NCI-H2227 (cell line): Measurements from ENCODE around the gene SRSF7.
"Not testable (repeated sequence)": the region's sequence is repeated elsewhere in the genome, so short reads cannot be mapped to it uniquely, and the experiment has no call there.

Experiments used
- DNase-seq: peaks from one replicate; lab custom pipeline; 2025; ENCODE audit not compliant: unreplicated experiment; lab: John Stamatoyannopoulos, UW

SRSF7 gene

DNA sequence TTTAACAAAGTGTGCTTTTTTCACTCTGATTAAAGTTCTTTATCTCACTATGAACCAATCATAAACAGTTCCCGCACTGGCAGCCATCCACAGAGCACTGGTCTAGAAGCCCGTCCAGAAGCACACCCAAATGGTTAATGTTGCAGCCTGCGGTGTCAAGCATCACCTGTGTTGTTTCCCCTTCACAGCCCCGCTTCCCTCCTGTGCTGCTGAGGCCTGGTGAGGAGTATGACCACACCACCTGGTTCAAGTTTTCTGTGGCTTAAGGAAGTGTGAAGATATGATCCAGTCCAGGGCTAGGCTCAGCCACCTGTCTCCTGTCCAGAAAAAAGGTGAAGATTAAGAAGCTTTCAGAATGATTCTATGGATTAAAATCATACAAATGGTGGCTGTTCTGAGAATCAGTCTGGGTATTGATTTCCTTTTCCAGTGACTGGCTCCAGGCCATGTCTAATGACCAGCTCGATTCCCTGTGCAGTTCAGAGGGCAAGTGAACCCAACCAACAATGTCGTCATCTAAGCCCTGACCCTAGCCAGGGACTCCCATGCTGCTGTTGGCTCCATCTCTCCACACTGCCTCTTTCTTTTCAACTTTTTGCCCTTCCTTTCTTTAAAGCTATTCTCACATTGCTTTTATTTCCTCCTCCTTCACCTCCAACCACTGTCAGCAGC, 17.7 kb downstream of the SRSF7 start:
- DNase-seq = no peak

DNA sequence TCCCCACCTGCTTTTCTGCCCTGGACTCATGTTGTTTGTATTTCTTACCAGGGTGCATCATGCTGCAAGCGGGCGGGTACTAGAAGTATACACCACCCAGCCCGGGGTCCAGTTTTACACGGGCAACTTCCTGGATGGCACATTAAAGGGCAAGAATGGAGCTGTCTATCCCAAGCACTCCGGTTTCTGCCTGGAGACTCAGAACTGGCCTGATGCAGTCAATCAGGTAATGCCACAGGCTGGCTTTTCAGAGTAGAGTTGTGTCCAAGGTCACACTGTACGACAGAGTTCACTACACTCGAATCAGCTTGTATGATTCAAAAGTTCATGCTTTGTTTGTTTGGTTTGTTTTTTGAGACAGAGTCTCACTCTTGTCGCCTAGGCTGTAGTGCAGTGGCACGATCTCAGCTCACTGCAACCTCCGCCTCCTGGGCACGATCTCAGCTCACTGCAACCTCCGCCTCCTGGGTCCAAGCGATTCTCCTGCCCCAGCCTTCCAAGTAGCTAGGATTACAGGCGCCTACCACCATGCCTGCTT, 19.4 kb downstream of the SRSF7 start:
- DNase-seq = no peak

DNA sequence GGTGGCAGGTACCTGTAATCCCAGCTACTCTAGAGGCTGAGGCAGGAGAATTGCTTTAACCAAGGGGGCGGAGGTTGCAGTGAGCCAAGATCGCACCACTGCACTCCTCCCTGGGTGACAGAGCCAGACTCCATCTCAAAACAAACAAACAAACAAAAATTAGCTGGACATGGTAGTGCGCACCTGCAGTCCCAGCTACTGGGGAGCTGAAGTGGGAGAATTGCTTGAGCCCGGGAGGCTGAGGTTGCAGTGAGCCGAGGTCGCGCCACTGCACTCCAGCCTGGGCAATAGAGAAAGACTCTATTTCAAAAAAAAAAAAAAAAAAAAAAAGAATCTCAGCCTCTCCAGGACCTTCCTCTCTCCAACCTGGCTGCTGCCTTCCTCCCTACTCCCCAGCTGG, 20.1 kb downstream of the SRSF7 start:
- no peak for DNase-seq

DNA sequence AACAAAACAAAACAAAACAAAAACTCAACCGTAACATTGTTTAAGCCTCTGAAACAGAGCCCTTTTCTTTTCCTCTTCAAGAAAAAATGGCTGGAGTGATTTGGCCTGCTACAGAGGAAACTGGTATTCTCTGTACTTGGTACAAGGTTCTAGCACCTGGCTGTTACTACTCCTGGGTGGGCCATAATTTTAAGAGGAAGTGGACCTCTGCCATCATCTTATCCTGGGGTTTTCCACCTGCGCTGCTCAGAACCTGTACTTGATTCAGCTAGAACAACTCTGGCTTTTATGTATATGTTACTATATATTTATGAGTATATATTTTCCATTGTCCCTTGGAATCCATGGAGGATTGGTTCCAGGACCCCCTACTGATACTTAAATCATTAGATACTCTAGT, 22.5 kb downstream of the SRSF7 start:
- DNase-seq = no peak

DNA sequence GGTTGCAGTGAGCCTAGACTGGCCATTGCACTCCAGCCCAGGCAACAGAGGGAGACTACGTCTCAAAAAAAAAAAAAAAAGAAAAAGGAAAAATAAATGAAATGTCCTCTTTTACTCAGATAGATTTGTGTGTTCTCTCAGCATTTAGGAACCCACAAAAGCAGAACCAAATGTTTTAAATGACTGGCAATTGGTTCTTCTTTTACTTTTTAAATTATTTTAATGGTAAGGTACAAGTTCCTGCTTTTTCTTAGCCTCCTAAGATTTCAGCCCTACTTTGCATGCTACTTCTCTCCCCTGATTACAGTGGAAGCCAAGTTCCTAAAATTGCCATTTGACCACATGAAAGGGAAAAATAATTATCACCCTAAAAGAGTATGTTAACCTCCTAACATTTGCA, 23.5 kb downstream of the SRSF7 start:
- no peak for DNase-seq

DNA sequence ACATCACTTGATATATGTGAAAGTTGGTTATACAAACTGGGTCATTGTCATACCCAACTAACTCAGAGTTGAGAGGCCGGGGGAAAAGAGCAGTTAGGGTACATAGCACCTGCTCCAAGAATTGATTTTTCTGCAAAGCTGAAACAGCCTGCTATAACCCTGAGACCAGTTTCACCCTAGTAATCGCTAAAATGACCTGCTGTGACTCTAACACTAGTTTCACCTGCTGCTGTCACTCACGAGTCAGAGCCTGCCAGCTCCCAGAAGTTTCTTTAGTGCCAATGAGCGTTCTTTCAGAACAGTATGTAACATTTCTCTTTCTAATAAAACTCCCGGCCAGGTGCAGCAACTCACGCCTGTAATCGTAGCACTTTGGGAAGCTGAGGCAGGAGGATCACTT, 28.0 kb downstream of the SRSF7 start:
- DNase-seq = no peak

DNA sequence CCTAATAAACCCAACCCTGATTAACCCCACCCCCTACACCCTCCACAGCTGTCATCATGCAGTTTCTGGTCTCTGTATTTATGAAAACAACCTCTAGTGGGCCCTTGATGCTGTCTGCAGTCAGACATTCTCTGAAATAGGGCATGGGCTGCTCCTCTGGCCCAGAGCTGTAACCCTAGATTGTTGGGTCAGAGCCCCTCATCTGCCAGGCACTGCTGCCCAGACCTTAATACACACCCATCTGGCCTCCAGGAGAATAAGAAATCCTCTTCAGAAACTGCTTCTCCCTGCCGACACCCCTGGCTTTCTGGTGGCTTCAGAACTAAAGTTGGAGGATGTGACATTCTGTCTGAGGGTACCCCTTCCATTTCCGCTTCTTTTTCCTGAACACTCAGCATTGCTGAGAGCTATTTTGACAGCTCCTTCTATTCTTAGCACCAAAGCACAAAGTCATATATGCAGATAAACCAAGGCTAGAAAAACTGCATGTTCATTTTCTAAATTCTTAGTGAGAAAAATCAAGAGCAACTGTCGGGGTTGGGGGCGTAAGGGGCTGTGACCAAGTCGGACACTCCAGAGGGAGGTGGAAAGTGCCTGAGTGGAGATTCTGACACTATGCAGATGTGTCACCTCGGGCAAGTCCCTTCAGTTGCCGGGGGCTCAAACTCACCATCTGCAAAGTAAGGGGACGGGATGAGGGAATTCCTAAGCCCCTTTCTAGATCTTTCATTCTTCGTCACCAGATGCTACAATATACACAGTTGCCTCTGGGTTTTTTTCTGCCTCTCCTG, 28.7 kb downstream of the SRSF7 start:
- no peak for DNase-seq

DNA sequence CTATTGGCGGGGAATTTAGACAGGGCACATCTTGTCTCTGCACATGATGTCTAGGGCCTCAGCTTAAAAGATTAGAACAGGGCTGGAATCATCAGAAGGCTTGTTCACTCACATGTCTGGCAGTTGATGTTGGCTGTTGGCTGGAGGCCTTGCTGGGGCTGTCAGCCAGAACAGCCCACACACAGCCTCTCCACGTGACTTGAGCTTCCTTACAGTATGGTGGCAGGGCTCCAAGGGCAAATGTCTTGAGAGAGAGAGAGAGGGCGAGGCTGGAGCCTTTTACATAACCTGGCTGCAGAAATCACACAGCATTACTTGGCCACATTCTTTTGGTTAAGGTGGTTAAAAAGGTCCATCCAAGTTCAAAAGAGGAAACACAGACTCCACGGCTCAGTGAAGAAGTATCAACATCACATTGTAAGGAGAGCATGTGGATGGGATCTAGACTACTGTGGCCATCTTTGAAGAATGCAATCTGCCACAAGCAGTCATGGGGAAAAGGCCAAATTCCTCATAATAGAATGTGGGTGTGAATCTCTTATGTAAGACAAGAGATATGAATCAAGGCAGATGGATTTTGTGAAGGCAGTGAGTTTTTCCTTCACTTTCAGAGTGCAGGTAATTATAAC, 30.4 kb downstream of the SRSF7 start:
- DNase-seq = no peak

DNA sequence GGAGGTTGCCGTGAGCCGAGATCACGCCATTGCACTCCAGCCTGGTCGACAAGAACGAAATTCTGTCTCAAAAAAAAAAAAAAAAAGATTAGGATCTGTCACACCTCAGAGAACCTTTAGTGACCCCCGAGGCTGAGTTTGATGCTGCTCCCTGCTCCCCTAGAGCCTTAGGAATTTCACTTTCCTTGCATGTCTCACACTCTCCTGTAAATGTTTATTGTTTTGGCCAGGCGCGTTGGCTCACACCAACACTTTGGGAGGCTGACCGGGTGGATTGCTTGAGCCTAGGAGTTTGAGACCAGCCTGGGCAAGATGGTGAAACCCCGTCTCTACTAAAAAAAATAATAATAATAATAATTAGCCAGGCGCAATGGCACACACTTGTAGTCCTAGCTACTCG, 31.5 kb downstream of the SRSF7 start:
- no peak for DNase-seq

DNA sequence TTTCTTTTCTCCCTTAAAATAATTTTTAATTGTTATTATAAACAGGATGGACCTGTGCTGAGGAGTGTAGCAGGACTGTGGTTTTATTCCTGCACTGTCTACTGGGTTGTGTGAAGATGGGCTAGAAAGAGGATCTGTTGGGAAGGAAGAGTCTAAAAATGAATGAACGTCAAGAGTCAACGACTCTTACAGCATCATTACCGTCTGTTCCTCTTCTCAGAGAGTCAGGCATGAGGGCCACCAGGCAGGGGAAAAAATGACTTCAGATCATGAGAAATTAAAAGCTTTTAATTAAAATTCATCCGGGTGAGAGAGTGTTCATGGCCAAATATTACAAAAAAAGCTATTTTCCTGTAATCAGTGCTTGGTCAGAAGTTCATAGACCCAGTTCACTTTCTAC, 32.6 kb downstream of the SRSF7 start:
- DNase-seq = no peak

DNA sequence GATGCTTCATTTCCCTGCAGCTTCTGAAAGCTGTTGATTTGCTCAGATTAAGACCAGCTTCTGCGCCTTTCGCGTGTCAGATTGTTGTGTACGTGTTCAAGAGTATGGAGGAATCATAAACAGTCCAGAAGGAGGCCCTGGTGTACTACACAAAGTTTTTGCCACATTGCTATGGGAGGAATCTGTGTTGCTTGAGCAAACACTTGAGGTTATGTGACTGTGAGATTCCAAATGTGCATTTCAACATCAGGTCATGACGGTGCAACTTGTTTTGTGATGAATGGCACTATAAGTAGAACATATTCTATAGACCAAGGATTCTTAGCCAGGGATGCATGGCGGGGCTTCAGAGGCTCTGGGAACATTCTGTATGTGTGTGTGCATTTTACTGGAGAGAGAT, 35.0 kb downstream of the SRSF7 start:
- DNase-seq = no peak

DNA sequence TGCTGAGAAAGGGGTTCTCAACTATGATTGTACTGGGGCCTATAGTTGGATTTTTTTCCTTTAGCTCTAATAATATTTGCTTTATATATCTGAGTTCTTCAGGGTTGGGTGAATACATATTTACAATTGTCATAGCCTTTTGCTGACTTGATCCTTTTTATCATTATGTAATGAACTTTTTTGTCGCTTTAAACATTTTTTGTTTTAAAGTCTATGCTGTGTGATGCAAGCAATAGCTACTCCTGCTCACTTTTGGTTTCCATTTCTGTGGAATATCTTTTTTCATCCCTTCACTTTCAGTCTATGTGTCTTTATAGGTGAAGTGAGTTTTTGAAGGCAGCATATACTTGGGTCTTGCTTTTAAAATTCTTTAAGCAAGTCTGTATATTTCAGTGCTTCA, 36.2 kb downstream of the SRSF7 start:
- DNase-seq = not testable (repeated sequence)

DNA sequence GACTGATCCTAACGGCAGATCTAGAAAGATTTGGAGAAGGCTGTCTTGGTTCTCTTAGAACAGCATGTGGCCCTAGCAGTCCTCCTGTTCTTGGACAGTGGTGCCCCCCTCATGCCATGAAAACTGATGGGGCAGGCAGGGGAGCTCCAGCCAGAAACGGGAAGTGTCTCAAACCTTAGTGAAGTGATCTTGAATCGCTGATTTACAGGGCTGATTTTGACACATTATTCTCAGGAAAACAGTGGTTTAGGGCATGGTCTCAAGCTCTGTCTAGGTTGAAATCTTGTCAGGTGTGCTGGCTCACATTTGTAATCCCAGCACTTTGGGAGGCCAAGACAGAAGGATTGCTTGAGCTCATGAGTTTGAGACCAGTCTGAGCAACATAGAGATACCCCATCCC, 37.8 kb downstream of the SRSF7 start:
- no peak for DNase-seq

DNA sequence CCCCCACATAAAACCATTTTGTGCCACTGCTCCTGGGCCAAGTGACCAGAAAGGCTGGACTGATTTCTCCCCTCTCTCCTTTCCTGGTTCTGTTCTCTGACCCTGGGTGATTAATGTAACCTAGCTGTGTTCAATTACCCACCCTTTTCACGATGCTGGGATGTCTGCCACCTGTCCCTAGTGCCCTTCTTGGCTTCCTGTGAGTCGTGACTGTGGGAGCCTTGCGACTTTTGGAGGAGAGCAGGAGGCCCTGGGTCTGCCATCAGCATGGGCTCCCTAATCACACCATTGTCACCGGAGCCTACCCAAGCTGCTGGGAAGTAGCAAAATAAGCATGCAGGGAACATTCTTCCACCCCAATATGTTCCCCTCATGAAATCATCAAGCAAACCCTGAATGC, 38.3 kb downstream of the SRSF7 start:
- no peak for DNase-seq

DNA sequence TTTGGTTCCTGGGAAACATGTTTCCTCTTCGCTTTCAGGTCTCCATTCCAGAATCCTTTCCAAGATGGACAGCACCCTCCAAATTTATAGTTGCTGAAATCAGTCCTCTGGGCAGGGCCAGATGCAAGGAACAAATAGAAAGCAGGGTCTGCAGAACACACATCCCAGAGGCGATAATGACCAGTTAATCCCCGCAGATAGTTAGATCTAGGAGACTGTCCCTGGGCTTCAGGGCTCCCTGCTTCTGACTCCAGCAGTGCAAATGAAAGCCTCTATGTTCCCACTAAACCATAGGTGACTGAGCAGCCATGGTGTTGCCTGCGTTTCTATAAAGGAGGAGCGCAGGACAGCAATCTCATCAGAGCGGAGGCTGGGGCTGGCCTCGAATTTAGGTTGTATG, 38.7 kb downstream of the SRSF7 start:
- no peak for DNase-seq

DNA sequence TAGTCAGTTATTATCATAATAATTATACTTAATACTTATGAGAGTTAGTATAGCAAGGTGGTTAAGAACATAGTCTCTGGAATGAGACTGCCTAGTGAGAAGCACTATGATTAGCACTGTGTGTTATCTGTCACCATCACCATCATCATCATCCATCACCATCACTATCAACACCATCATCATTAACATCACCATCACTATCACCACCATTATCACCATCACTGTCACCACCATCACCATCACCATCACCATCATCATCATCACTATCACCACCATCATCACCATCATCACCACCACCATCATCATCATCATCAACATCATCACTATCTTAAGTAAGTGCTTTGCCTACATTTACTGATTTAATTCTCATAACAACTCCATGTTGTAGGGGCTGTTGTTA, 39.6 kb downstream of the SRSF7 start:
- no peak for DNase-seq

DNA sequence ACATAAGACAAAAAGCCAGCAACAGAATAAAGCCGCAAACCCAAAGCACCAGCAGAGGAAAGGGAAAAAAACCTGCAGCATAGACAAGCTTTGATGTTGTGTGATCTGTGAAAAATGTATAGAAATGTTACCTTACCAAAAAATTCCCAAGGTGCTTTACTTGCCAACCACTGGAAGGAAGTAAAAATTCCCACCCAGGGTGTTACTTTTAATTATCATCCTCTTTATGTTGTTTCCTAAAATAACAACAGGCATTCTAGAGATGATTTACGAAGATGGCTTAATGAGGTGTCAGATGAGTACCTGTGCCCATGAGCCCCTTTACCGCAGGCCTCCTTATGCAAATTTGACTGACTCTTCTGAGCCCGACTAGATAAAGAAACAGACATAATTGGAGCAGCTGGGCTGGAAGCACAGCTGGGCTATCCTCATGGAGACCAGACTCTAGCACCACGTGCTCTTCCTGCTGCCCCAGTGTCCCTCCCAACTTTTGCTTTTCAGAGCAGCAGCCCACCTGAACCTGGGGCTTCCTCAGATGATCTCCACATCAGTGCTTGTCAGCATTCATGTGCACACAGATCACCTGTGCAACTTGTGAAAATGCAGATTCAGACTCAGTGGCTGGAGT, 41.5 kb downstream of the SRSF7 start:
- DNase-seq = no peak

DNA sequence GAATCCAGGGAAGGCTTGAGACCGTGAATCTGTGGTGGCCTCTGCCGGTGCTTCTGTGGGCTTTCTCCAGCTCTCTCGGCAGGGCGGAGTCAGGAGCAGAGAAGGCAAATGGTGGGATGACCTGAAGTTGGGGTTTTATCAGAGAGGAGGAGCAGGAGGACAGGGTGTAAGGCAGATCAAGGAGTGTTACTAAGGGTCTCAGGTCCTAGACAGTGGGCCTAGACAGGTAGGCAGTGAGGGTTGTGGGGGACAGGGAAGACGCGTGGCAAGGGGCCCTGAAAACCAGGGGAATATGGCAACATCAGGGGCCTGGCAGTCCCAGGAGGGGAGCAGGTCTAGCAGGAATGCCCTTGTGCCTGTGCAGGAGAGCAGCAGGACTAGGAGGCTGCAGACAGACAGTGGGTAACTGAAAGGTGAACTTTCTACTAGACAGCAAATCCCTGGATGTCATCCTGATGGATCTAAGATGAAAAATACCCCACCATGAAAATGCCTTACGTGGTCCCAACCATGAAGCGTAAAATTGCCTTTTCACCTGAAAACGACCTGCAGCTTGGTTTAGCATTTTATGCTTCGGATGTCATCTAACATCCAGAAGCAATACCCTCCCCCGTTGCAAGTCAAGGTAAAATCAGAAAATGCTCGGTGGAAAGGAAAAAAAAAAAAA, 42.1 kb downstream of the SRSF7 start:
- no peak for DNase-seq

DNA sequence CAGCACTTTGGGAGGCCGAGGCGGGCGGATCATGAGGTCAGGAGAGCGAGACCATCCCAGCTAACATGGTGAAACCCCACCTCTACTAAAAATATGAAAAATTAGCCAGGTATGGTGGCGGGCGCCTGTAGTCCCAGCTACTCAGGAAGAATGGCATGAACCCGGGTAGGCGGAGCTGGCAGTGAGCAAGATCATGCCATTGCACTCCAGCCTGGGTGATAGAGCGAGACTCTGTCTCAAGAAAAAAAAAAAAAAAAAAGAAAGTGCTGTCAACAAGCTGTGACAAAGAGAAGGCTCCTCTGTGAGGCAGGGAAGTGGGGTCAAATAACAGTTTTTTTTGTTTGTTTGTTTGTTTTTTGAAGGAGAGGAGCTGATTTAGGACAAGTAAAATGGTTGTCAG, 42.7 kb downstream of the SRSF7 start:
- not testable (repeated sequence) for DNase-seq

DNA sequence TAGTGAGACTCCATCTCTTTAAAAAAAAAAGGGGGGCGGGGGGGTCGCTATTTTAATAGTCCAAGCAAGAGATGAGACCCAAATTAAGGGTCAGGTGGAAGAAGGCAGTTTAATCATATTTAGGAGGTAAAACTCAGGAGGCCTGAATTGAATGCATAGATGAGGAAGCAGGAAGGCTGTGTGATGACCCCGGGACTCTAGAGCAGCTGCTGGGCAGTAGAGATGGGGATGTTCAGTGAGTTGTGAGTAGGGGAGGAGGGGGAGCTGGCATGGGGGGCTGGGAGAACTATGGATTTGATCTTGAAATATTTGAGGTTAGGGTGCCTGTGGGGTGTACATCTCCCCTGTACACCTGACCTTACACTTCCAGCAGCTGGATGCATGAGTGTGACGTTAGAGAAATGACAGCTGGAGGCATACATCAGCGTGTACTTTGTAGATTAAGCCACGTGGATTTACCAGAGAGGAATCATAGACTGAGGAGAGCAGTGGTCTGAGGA, 44.3 kb downstream of the SRSF7 start:
- no peak for DNase-seq

DNA sequence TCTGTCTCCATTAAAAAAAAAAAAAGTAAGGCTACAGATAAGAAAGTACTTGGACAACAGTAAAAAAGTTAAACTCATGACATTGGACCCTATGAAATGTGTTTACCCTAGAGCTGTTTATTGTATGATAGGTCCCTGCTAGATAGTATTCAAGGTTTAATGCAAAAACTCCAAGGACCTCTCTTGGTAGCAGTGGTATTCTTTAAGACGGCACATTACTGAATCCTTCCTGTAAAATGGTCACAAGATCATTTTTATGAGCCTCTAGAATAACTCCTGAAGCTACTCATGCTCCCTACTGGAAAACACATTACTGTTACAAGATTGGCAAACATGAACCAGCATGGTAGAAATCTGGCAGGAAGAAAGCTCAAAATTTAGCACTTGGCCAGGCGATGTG, 46.5 kb downstream of the SRSF7 start:
- no peak for DNase-seq
